ENCODE measurements around the gene BNC2.

Gene BNC2

DNA sequence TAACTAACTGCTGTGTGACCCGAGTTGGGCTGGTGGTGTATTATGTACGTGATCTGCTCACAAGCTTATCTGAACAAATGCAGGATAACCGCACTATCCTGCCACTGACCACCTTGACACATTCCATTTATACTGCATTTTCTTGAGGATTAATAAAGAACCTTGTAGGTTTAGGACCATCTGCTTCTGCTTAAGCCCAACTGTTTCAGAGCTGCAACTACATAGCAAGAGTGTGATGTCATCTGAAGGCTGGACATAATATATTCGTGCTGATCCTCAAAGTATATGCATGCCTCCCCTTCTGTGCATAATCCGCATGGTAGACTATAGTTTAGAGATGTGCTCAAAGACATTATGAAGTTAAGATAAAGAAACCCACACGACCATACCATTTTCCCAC lies 435.9 kb downstream of the BNC2 start:
- no peak for DNase-seq

DNA sequence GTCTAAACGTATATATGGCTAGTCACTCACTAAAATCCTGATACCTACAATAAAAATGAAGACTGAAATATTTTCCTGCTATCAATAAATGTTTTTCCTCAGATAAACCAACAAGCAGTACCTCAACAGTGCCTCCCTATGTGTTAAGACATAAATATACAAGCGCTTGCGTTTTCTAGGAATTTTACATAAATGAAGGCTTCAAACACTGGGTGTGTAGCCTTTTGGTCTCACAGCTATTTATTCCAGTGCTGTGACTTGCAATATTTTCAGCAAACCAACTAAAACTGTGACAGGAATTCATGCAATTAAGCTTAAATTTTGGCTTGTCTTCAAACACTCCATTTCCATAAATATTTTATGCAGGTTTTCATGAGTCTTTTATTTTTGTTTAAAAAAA lies 437.0 kb downstream of the BNC2 start:
- DNase-seq, result no peak

DNA sequence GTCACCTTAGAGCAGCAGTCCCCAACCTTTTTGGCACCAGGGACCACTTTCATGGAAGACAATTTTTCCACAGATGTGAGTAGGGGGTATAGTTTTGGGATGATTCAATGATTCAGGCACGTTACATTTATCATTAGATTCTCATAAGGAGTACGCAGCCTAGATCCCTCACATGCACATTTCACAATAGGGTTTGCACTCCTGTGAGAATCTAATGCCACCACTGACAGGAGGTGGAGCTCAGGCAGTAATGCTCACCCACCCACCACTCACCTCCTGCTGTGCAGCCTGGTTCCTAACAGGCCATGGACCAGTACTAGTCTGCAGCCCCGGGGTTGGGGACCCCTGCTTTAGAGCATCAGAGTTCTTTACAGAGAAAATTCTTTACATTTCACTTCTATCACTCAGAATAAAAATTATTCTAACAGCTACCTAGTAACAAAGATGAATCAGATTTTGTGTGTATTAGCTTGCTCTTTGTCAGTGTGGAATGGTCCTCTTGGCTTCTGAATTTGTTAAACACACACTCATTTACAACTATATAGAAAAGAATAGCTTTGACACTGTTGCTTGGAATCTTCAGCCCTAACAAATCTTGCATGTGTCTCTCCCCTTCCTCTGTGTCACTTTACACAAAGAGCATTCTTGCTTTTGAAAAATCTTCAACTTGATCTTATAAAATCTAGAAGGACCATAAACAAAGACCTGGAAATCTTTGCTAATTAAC lies 438.6 kb downstream of the BNC2 start:
- no peak for DNase-seq

DNA sequence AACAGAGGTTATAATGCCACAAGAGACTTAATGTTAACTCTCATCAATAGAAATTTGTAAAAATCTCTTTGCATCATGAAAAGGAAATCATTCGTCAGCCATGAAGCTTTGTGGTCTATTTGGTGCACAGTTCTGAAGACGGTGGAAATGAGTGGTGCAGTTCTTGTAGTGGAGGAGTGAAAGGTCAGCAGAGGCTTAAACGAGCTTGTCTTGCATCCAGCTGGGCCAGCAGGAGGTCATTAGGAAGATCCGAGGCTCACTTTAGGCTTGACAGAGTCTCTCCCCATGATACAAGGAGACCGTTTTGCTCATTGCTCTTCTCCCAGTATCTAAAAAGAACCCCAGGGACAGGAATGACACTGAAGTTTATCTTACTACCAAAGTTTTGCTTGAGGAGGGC lies 440.8 kb downstream of the BNC2 start:
- no peak for DNase-seq

DNA sequence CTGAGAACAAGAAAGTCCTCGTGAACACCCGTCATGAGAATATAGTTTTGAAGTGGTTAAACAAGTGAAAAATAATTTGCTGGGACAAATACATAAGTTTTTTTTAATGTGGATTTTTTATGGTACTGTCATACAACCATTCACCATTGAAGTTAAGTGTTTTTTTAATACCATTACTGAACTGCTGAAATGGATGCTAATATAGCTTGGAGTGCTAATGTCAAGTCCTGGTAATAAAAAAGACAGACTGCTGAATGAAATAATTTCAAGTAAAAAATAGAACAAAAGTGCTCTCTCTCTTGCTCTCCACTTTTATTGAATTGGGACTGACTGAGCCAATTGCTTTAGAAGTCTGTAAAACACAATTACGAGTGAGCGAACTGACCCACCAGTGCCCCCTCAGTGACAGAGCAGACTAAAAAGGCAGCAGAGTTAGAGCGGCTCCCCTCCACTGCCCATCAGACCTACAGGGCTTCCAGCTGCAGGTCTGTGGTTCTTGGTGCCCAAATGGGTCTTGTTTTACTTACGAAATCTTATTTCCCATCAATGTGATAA lies 442.5 kb downstream of the BNC2 start:
- DNase-seq, result no peak

DNA sequence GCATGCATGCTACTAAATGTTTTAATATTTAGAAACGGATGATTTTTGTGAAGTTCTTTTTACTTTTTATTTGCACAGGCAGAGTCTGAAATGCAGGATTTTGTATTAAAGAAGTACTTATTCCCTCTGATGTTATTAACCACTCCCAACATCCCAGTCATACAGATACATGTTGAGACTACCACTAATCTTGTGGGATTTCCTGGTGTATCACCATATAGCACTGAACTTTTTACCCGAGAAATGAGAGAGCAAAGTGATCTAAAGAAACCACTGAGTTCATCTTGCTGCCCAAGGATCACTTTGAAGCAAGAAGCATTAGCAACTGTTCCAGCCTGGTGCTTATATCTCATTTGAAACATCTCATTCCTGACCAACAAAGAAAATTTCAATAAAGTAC lies 443.8 kb downstream of the BNC2 start:
- DNase-seq, result no peak

- no peak for DNase-seq
Measured at GRCh38 chr9:16425562-16426231, 444.8 kb downstream of the BNC2 start.

GRCh38 chr9:16422114-16422513 lies 448.4 kb downstream of the BNC2 start:
- no peak for DNase-seq

DNA sequence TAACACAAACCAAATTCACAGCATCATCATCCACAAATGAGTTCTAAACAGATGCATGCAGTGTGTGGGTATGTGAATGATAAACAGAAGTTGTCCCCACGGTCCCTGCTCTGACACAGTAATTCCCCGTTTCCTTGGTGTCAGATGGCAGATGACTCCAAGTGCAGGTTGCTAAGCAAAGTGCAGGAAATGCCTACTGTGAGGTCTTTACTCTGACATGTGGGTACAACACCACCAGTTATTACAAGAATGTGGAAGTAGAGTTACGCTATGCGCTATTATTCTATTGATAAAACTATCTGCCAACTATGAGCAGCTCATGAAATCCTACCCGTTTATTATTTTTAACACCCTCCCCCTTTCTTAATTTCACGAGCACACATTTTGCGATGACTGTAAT lies 448.9 kb downstream of the BNC2 start:
- no peak for DNase-seq

DNA sequence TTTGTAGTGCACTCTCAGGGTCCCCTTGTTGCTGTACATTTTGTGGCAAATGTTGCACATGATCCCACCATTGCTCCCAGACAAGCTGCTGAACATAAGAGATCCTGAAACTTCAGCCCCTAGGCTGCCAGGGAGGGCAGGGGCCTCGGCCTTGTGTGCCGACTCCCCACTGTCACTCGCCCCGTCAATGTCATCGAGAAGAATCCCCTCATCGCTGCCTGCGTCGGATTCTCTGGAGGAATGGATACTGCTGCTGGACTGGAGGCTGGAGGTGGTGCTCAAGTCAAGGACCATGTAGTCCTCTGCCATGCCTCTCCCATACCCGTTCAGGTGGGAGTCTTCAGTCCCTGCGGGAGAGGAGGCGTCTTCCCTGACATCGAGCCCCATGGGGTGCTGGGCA lies 451.3 kb downstream of the BNC2 start:
- DNase-seq, result no peak

DNA sequence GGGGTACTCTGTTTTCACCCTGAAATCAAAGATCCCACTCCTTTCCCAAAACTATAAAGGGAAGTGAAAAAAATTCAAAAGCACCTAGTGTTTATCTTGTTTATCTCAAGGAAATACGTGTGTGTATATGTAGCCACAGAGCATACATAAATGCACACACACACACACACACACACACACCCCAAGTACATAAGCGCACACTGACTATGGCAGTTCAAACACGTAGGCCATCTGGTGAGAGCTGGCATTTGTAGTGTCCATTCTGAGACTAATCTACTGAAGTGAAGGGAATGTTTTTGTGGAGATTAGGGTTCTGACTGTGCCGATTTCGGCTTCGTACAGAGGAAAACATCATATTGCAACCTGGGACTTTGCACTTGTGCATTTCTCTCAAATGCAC lies 451.7 kb downstream of the BNC2 start:
- DNase-seq, result no peak

- DNase-seq, result no peak
Measured at GRCh38 chr9:16417749-16418148, 452.7 kb downstream of the BNC2 start.

GRCh38 chr9:16417161-16417560 lies 453.3 kb downstream of the BNC2 start:
- no peak for DNase-seq

GRCh38 chr9:16414451-16414850 lies 456.0 kb downstream of the BNC2 start:
- no peak for DNase-seq

DNA sequence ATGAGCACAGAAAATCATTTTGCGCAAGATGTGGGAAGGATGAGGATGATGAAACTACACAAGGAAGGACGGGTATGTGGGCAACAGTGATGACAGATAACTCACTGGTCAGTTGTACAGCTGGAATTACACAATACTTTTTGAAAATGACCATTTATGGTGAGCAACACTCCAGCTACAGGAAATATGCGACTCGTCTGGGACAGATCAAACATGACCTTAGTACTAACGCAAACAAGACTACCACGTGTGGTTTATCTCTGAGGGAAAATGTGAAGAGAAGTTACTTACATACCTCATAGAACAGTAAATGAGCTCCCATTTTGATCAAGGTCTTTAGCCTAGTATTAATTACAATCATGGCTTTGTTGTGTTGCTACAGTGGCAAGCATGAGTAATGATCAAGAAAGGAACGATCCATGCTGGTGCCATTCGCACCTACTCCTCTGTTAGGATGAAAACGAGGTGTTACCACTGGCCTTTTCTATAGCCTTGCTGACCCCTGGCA lies 456.9 kb downstream of the BNC2 start:
- DNase-seq, result no peak

GRCh38 chr9:16412740-16413139 lies 457.7 kb downstream of the BNC2 start:
- no peak for DNase-seq

DNA sequence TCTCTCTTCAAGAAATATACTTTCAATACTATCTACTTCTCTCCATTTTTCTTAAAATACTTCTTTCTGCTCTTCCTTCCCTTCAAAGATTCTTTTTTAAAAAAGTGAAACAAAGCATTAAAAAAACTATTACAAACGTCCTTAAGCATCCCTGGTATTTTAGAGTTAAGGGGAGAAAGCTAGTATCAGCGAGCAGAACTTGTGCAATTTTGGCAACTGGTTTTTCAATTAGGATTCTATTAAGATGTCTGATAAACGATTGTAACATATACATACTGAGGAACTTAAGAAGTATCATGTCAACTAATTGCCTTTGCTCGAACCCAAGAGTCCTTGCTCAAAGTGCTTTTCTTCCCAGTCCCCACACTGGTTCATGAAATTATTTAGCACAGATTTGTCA lies 459.2 kb downstream of the BNC2 start:
- no peak for DNase-seq

DNA sequence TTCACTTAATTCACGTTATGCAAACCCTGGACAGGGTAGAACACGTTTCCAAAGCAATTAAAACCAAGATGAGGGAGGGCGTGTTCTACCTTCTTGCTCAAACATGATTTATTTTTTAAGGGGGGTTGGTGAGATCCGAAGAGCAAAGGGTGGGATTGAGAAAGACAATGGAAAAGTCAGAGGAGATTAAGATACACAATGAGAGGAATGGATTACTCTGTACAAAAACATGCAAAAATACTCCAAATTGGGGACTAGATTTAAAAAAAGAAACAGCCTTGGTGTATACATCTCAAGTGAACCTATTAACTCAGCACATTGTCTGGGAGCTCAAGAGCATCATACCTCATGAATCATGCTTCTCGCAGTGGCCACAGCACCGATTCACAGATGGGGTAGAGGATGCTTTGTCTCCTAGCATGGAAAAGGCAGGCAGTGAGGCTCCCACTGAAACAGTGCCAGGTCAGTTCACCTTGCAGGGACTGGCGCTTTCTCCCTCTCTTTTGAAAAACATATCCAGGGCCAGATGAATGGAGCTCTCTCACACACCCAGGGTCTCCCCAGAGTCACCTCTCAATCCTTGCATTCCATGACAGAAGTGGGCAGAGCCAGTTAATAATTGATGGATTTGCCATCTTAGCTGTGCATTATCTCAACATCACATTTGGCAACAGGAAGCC lies 459.7 kb downstream of the BNC2 start:
- no peak for DNase-seq

DNA sequence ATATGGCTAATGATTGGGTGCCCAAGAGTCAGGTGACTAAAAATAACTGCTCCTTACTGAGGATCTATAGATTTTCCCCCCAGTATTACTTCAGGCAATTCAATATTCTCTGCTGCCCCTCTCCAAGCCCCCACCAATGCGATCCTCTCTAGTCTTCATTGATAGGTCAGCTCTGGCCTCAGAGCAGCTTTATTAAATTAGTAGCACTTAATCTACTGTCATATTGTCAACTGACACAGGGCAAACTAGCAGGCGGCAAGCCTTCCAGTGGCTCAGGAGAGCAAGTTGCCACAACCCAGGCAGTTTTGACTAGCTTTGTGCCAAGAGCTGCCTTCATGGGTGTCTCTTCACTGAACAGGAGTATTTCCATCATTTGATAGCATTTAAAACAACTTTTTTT lies 462.9 kb downstream of the BNC2 start:
- DNase-seq, result no peak

- DNase-seq, result no peak
Measured at GRCh38 chr9:16406526-16407225, 463.8 kb downstream of the BNC2 start.

GRCh38 chr9:16405421-16405820 lies 465.0 kb downstream of the BNC2 start:
- DNase-seq, result no peak

DNA sequence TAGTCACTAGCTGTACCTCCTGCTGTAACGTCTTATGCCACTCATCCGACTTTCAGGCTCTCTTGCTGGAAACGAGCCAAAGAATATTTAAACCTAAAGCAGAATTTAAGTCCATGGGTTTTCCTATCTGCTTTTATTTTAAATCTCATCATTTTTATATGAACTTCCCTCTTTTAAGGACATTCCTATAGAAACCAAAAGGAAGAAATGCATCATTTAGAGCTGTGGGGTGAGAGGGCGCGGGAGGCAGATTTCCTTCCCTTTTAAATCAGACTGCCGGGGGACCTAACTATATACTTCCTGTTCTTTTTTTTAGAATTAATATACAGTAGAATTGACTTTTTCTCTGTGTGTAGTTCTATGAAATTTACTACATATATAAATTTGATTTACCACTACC lies 468.8 kb downstream of the BNC2 start:
- DNase-seq, result no peak

DNA sequence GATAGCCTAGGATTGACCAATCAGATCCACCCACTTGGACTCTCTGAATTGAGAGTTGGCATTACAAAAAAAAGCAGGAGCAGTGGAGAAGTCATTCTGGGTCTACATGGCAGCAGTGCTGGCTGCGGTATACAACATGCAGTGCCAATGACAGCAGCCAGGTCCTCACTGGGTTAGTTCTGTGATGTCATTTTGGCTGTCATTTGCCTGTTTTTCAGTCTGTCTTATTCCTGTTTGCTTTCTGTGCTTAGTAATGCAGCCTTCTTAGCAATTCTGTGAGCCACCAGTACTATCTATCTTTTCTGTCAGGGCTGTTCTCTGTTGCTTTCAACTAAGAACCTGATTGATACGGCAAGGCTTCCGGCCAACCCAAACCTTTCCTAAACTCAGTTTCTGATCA lies 471.8 kb downstream of the BNC2 start:
- DNase-seq, result no peak
